SK-N-SH (cell line): ENCODE measurements around the gene QSOX1. TPM values are rescaled to one million over a fixed set of nuclear protein-coding genes. Genes with fewer than 3 reads are reported as not detected.

Experiments
- CTCF ChIA-PET: fragments of 300-600, 350-600 bp; formaldehyde crosslinking; extraction: SDS; loops from one replicate; lab custom pipeline; 2021; lab: Yijun Ruan, JAX
- POLR2A ChIA-PET: fragments of 350-600 bp; sonication (Branson Sonifier 250); formaldehyde crosslinking; extraction: SDS; loops from one replicate; lab custom pipeline; 2020; ENCODE audit warnings: antibody characterized with exemption, inconsistent platforms; lab: Yijun Ruan, JAX
- DNase-seq: peaks from one replicate; pipeline ENCODE4 v3.0.0; 2012
- H2AFZ ChIP-seq: fragments of 200-600 bp; sonication (generic); 2 replicates; pipeline ENCODE4 v1.8.1; 2016; ENCODE audit warnings: antibody characterized with exemption, mild to moderate bottlenecking, low read depth
- H3F3A ChIP-seq: fragments of 200-600 bp; sonication (generic); replicated peaks from 2 replicates; pipeline ENCODE3; 2016; ENCODE audit warnings: antibody characterized with exemption, mild to moderate bottlenecking; ENCODE audit not compliant: insufficient read depth
- H3K27ac ChIP-seq, 2 experiments: fragments of 200-500 bp in 1 of 2; fragments of 200-600 bp in 1 of 2; sonication (Bioruptor generic) in 1 of 2; sonication (generic), shearing (Covaris generic) in 1 of 2; 2 replicates each; pipeline versions ENCODE4 v1.5.1 to v1.6.1; 2014 to 2016; ENCODE audit warnings: low read depth in 2 of 2, inconsistent platforms in 1 of 2, low read length in 1 of 2, mild to moderate bottlenecking in 1 of 2, mixed read lengths in 1 of 2
- H3K27me3 ChIP-seq: fragments of 200-600 bp; sonication (generic), shearing (Covaris generic); 2 replicates; pipeline ENCODE4 v1.6.1; 2016; ENCODE audit warnings: mixed run types; ENCODE audit not compliant: insufficient read depth
- H3K36me3 ChIP-seq, 2 experiments: fragments of 200-500 bp in 1 of 2; fragments of 200-600 bp in 1 of 2; sonication (Bioruptor generic) in 1 of 2; sonication (generic) in 1 of 2; replicated peaks in 1 of 2; 2 replicates each; pipeline versions ENCODE3 to v1.5.1; 2014 to 2016; ENCODE audit warnings: low read length in 1 of 2, mild to moderate bottlenecking in 1 of 2; ENCODE audit not compliant: insufficient read depth in 2 of 2, control insufficient read depth in 1 of 2
- H3K4me1 ChIP-seq, 2 experiments: fragments of 200-500 bp in 1 of 2; fragments of 200-600 bp in 1 of 2; sonication (Bioruptor generic) in 1 of 2; sonication (generic), shearing (Covaris generic) in 1 of 2; 2 replicates each; pipeline versions ENCODE4 v1.5.1 to v1.6.1; 2014 to 2016; ENCODE audit warnings: low read depth in 1 of 2, low read length in 1 of 2, mixed run types in 1 of 2; ENCODE audit not compliant: insufficient read depth in 2 of 2, control insufficient read depth in 1 of 2
- H3K4me2 ChIP-seq: fragments of 200-600 bp; sonication (generic), shearing (Covaris generic); 2 replicates; pipeline ENCODE4 v1.6.1; 2017; ENCODE audit warnings: mixed run types
- H3K4me3 ChIP-seq, 2 experiments: fragments of 200-500 bp in 1 of 2; fragments of 200-600 bp in 1 of 2; sonication (Bioruptor generic) in 1 of 2; sonication (generic), shearing (Covaris generic) in 1 of 2; 2 replicates each; pipeline versions ENCODE4 v1.5.1 to v1.8.1; 2014 to 2016; ENCODE audit warnings: low read depth in 2 of 2, inconsistent platforms in 1 of 2, low read length in 1 of 2, mild to moderate bottlenecking in 1 of 2, mixed read lengths in 1 of 2, moderate library complexity in 1 of 2
- H3K79me2 ChIP-seq: fragments of 200-600 bp; sonication (generic); 2 replicates; pipeline ENCODE4 v1.8.1; 2017; ENCODE audit warnings: mild to moderate bottlenecking; ENCODE audit not compliant: insufficient read depth
- H3K9ac ChIP-seq: fragments of 200-600 bp; sonication (generic); 2 replicates; pipeline ENCODE4 v1.6.1; 2017; ENCODE audit warnings: mixed run types
- H3K9me2 ChIP-seq: fragments of 200-600 bp; sonication (generic); 2 replicates; pipeline ENCODE4 v1.6.1; 2017; ENCODE audit warnings: mixed run types
- H3K9me3 ChIP-seq: fragments of 200-600 bp; sonication (generic); 2 replicates; pipeline ENCODE4 v1.6.1; 2017; ENCODE audit warnings: mixed run types, mild to moderate bottlenecking, moderate library complexity
- H4K20me1 ChIP-seq: fragments of 200-600 bp; sonication (generic); 2 replicates; pipeline ENCODE4 v1.6.1; 2017; ENCODE audit warnings: mild to moderate bottlenecking, mixed run types; ENCODE audit not compliant: insufficient read depth
- CTCF ChIP-seq: fragments of 200-600 bp; sonication (generic); IDR thresholded peaks from 2 replicates; pipeline ENCODE4 v1.6.1; 2017; ENCODE audit warnings: antibody characterized with exemption, mild to moderate bottlenecking, moderate library complexity
- FOXJ3 ChIP-seq: sonication (generic); formaldehyde crosslinking; IDR thresholded peaks from 2 replicates; pipeline ENCODE4 v1.5.1; 2020; ENCODE audit warnings: mild to moderate bottlenecking, missing genetic modification reagents
- GABPA ChIP-seq: IDR thresholded peaks from 2 replicates; pipeline ENCODE4 v1.4.0; 2012; ENCODE audit warnings: low read depth, mild to moderate bottlenecking
- GATA2 ChIP-seq: sonication (generic); formaldehyde crosslinking; IDR thresholded peaks from 2 replicates; pipeline ENCODE4 v1.5.0; 2020; ENCODE audit warnings: mild to moderate bottlenecking, missing genetic modification reagents
- MXI1 ChIP-seq: IDR thresholded peaks from 2 replicates; pipeline ENCODE4 v1.6.1; 2012; ENCODE audit warnings: mild to moderate bottlenecking, low read depth, low read length, improper control_type of control experiment
- NFIC ChIP-seq: IDR thresholded peaks from 2 replicates; pipeline ENCODE4 v1.4.0; 2012; ENCODE audit warnings: borderline replicate concordance
- PBX3 ChIP-seq: IDR thresholded peaks from 2 replicates; pipeline ENCODE4; 2012
- POLR2AphosphoS5 ChIP-seq: IDR thresholded peaks from 2 replicates; pipeline ENCODE4 v1.6.1; 2012; ENCODE audit warnings: low read depth, low read length
- RAD21 ChIP-seq: IDR thresholded peaks from 2 replicates; pipeline ENCODE4 v1.6.1; 2012; ENCODE audit warnings: mild to moderate bottlenecking, low read length
- RCOR1 ChIP-seq: fragments of 150-350 bp; IDR thresholded peaks from 2 replicates; pipeline ENCODE4 v1.6.1; 2017; ENCODE audit warnings: antibody characterized with exemption, low read length
- RXRA ChIP-seq: IDR thresholded peaks from 2 replicates; pipeline ENCODE4 v1.4.0; 2012; ENCODE audit warnings: low read depth, mild to moderate bottlenecking, borderline replicate concordance
- SIN3A ChIP-seq: IDR thresholded peaks from 2 replicates; pipeline ENCODE4 v1.6.1; 2012; ENCODE audit warnings: low read depth, mild to moderate bottlenecking, low read length, moderate library complexity, borderline replicate concordance
- SMC3 ChIP-seq: IDR thresholded peaks from 2 replicates; pipeline ENCODE4 v1.6.1; 2012; ENCODE audit warnings: low read depth, low read length, improper control_type of control experiment
- TAF1 ChIP-seq: IDR thresholded peaks from 2 replicates; pipeline ENCODE4 v1.6.1; 2012; ENCODE audit warnings: low read depth, mild to moderate bottlenecking, low read length, moderate library complexity, borderline replicate concordance
- TEAD4 ChIP-seq: IDR thresholded peaks from 2 replicates; pipeline ENCODE4 v1.4.0; 2012; ENCODE audit warnings: mild to moderate bottlenecking, borderline replicate concordance; ENCODE audit not compliant: insufficient read depth
- USF1 ChIP-seq: IDR thresholded peaks from 2 replicates; pipeline ENCODE4 v1.4.0; 2012; ENCODE audit warnings: low read depth, borderline replicate concordance
- WGBS: methylation state at CpG from one replicate; pipeline ENCODE4 v1.1.6; 2017; ENCODE audit warnings: low lambda C conversion rate; 5-methylcytosine and 5-hydroxymethylcytosine counted together
- polyA plus RNA-seq, 3 experiments: library from polyadenylated mRNA; depleted of rRNA; stranded (reverse); fragments of >200 nt; gene quantifications; 2 replicates each; pipeline ENCODE4 v1.2.3, GENCODE V29; 2012
- TF ChIP-seq, protein P1 (sequence below): fragments of 150-350 bp; IDR thresholded peaks from 2 replicates; pipeline ENCODE4 v1.6.1; 2017; ENCODE audit warnings: antibody characterized with exemption, low read length, low read depth, borderline replicate concordance
- TF ChIP-seq, protein P2 (sequence below): IDR thresholded peaks from 2 replicates; pipeline ENCODE4 v1.4.0; 2012; ENCODE audit warnings: low read depth, borderline replicate concordance
- TF ChIP-seq, protein P3 (sequence below): IDR thresholded peaks from 2 replicates; pipeline ENCODE4 v1.4.0; 2012; ENCODE audit warnings: low read depth

The QSOX1 gene
- polyA plus RNA-seq, 1 of the 3 experiments (the other 2 are of a cell fraction) = 359 TPM

GRCh38 chr1:180154003-180154324 is 705 bp upstream of the QSOX1 start:
- WGBS = 27% methylated on average over 6 of the region's 7 CpGs
- H4K20me1 ChIP-seq = peaks cover 21% of the 10 kb centered on the region; the same call in 1 of the 2 replicates
- TF ChIP-seq MXI1 = no peak
- TF ChIP-seq, protein P1, sequence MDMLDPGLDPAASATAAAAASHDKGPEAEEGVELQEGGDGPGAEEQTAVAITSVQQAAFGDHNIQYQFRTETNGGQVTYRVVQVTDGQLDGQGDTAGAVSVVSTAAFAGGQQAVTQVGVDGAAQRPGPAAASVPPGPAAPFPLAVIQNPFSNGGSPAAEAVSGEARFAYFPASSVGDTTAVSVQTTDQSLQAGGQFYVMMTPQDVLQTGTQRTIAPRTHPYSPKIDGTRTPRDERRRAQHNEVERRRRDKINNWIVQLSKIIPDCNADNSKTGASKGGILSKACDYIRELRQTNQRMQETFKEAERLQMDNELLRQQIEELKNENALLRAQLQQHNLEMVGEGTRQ = no peak
- TF ChIP-seq, protein P2, sequence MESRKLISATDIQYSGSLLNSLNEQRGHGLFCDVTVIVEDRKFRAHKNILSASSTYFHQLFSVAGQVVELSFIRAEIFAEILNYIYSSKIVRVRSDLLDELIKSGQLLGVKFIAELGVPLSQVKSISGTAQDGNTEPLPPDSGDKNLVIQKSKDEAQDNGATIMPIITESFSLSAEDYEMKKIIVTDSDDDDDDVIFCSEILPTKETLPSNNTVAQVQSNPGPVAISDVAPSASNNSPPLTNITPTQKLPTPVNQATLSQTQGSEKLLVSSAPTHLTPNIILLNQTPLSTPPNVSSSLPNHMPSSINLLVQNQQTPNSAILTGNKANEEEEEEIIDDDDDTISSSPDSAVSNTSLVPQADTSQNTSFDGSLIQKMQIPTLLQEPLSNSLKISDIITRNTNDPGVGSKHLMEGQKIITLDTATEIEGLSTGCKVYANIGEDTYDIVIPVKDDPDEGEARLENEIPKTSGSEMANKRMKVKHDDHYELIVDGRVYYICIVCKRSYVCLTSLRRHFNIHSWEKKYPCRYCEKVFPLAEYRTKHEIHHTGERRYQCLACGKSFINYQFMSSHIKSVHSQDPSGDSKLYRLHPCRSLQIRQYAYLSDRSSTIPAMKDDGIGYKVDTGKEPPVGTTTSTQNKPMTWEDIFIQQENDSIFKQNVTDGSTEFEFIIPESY = no peak
- H3K9me2 ChIP-seq = no peaks in the 10 kb centered on the region
- no peaks in the 10 kb centered on the region for H3K9me3 ChIP-seq
- H3F3A ChIP-seq = peaks cover 26% of the 10 kb centered on the region
- H2AFZ ChIP-seq = peak overlapping the region; percentile 56
- peaks cover 27 to 28% of the 10 kb centered on the region in 2 experiments for H3K4me1 ChIP-seq
- H3K79me2 ChIP-seq = peaks cover 42% of the 10 kb centered on the region
- H3K4me2 ChIP-seq = peak overlapping the region; percentile 80
- no peak for DNase-seq
- H3K4me3 ChIP-seq = peak overlapping the region; percentile 49 to 72
- ChIA-PET POLR2A (no interaction called here), CTCF (interaction anchor here (1.0 kb wide), 1 partner anchor 25 kb away, joined by 4 read pairs; no protein-coding TSS in a partner anchor)
- no peaks in the 10 kb centered on the region for H3K36me3 ChIP-seq
- peak overlapping the region; percentile 76 to 95 for H3K27ac ChIP-seq
- no peaks in the 10 kb centered on the region for H3K27me3 ChIP-seq
- H3K9ac ChIP-seq = peak overlapping the region; percentile 80

DNA sequence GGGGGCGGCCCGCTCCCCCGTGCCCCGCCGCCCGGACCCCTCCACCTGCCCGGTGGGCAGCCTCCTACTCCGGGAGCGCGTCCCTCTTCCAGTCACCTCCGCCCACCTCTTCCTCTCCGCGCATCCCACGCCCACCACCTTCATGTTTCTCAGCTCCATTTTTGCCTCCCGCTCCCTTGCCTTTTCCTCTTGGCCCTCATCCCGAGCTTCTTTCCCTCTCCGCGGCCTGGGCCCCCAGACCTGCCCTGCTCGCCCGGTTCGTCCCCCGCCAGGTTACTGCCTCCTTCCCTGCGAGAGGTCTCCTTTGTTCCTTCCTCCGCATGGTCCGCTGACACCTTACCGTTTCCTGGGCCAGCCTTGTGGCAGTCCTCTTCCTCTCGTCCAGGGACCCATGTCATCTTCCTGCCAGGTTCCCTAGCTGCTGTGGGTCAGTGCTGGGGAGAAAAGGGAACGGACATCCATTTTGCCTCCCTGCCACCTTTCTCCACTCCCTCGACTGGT is 563 bp downstream of the QSOX1 start:
- WGBS = 1% methylated on average over 23 of the region's 29 CpGs
- Histone ChIP-seq H2AFZ (peak overlapping the region; percentile 50; the same call in 1 of the 2 replicates), H3K9ac (peak overlapping the region; percentile 79), H3K27ac (peak overlapping the region; percentile 40 to 72; a peak in 3 of 4 replicates), H3K27me3 (no peaks in the 10 kb centered on the region), H3F3A (peaks cover 26% of the 10 kb centered on the region), H3K79me2 (peaks cover 55% of the 10 kb centered on the region), H3K36me3 (no peaks in the 10 kb centered on the region), H4K20me1 (peaks cover 24% of the 10 kb centered on the region; the same call in 1 of the 2 replicates), H3K9me2 (no peaks in the 10 kb centered on the region), H3K4me1 (peaks cover 27 to 28% of the 10 kb centered on the region in 2 experiments), H3K4me2 (peak overlapping the region; percentile 89), H3K4me3 (peak overlapping the region; percentile 49 to 82), H3K9me3 (no peaks in the 10 kb centered on the region)
- ChIA-PET POLR2A (no interaction called here), CTCF (interaction anchor here (1.3 to 1.6 kb wide), 2 partner anchors 11 to 24 kb away, joined by 5 to 8 read pairs; no protein-coding TSS in a partner anchor)
- no peak for DNase-seq
- TF ChIP-seq NFIC = no peak
- TF ChIP-seq FOXJ3 = no peak
- no peak for TF ChIP-seq PBX3
- TF ChIP-seq RCOR1 = no peak
- TF ChIP-seq TAF1 = no peak
- no peak for TF ChIP-seq CTCF
- no peak for TF ChIP-seq SMC3
- no peak for TF ChIP-seq GABPA
- TF ChIP-seq RXRA = no peak
- TF ChIP-seq USF1 = no peak
- TF ChIP-seq GATA2 (CRISPR knock-in tag) = no peak
- no peak for TF ChIP-seq POLR2AphosphoS5
- TF ChIP-seq, protein P1 = no peak
- no peak for TF ChIP-seq TEAD4
- TF ChIP-seq SIN3A = no peak
- TF ChIP-seq, protein P3, sequence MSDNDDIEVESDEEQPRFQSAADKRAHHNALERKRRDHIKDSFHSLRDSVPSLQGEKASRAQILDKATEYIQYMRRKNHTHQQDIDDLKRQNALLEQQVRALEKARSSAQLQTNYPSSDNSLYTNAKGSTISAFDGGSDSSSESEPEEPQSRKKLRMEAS = no peak
- no peak for TF ChIP-seq RAD21
